Neural progenitor cell (in vitro differentiated cells): ENCODE measurements around the gene NTHL1.

ENCODE experiments used
- CTCF ChIP-seq: fragments of 200-600 bp; sonication (generic); IDR thresholded peaks from 2 replicates; pipeline ENCODE4 v1.5.1; 2017; ENCODE audit warnings: antibody characterized with exemption, mild to moderate bottlenecking
- EZH2 ChIP-seq: fragments of 200-600 bp; sonication (generic); IDR thresholded peaks from 2 replicates; pipeline ENCODE4 v1.6.1; 2017; ENCODE audit warnings: antibody characterized with exemption, mild to moderate bottlenecking, moderate library complexity
- EZH2phosphoT487 ChIP-seq: fragments of 200-600 bp; sonication (generic); IDR thresholded peaks from 2 replicates; pipeline ENCODE4 v1.6.1; 2017; ENCODE audit warnings: antibody characterized with exemption

GRCh38 chr16:2066139-2066538, 18.5 kb upstream of the NTHL1 start:
- no peak for TF ChIP-seq CTCF
- TF ChIP-seq EZH2: no peak
- TF ChIP-seq EZH2phosphoT487: no peak
